B cell (primary cell): ENCODE results near the gene ST6GALNAC3.

Experiments used
- EZH2 ChIP-seq: IDR thresholded peaks from 2 replicates; pipeline ENCODE4 v1.6.1; 2012; ENCODE audit warnings: borderline replicate concordance, low read depth, mild to moderate bottlenecking, moderate library complexity, low read length; ENCODE audit not compliant: insufficient read depth, poor library complexity, severe bottlenecking
- TF ChIP-seq, protein P1 (sequence below): fragments of 200-600 bp; IDR thresholded peaks from one replicate; pipeline ENCODE4 v1.8.0; 2022; ENCODE audit warnings: antibody characterized with exemption, mild to moderate bottlenecking

DNA sequence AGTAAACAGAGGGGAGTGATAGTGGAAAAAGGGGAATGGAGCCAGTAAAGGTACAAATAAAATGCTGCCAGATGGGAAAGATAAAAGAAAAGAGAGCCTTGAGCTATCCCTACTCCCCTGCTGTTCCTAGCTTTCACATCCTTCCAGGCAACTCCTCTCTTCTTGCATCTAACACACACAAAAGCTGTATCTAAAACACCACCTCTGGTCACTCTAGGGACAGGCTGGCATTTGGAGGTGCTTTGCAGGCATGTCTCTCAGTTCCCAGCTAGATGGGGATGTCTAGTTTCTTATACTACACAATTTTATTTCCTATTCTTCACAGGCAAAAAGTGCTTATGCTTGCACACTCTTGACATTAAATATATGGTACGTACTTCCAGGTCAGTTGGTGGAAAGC lies 607.6 kb downstream of the ST6GALNAC3 start:
- TF ChIP-seq EZH2, result no peak
- TF ChIP-seq, protein P1, sequence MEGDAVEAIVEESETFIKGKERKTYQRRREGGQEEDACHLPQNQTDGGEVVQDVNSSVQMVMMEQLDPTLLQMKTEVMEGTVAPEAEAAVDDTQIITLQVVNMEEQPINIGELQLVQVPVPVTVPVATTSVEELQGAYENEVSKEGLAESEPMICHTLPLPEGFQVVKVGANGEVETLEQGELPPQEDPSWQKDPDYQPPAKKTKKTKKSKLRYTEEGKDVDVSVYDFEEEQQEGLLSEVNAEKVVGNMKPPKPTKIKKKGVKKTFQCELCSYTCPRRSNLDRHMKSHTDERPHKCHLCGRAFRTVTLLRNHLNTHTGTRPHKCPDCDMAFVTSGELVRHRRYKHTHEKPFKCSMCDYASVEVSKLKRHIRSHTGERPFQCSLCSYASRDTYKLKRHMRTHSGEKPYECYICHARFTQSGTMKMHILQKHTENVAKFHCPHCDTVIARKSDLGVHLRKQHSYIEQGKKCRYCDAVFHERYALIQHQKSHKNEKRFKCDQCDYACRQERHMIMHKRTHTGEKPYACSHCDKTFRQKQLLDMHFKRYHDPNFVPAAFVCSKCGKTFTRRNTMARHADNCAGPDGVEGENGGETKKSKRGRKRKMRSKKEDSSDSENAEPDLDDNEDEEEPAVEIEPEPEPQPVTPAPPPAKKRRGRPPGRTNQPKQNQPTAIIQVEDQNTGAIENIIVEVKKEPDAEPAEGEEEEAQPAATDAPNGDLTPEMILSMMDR, result no peak
